OCI-LY3 (cell line): ENCODE data around the gene OR1K1.

Experiments
- H2AFZ ChIP-seq: fragments of 200-600, 300-600 bp; shearing (Covaris generic); 2 replicates; pipeline ENCODE4 v1.6.0; 2014; ENCODE audit warnings: antibody characterized with exemption, low read depth, low read length
- H3K27ac ChIP-seq: fragments of 200-600, 300-600 bp; sonication (generic); 2 replicates; pipeline ENCODE4 v1.5.1; 2014; ENCODE audit warnings: mild to moderate bottlenecking, low read length, moderate library complexity, mixed read lengths
- H3K27me3 ChIP-seq: fragments of 200-600, 300-600 bp; sonication (generic); 2 replicates; pipeline ENCODE4 v1.6.1; 2014; ENCODE audit warnings: low read depth, low read length, mixed read lengths
- H3K36me3 ChIP-seq: fragments of 200-600, 300-600 bp; sonication (generic); replicated peaks from 2 replicates; pipeline ENCODE3; 2014; ENCODE audit warnings: low read depth, low read length, mixed read lengths
- H3K4me1 ChIP-seq: fragments of 300-600, 200-600 bp; sonication (generic); 2 replicates; pipeline ENCODE4 v1.6.1; 2014; ENCODE audit warnings: low read length, mixed read lengths
- H3K4me2 ChIP-seq: fragments of 200-600, 300-600 bp; sonication (generic); 2 replicates; pipeline ENCODE4 v1.6.1; 2014; ENCODE audit warnings: low read length, mixed read lengths
- H3K4me3 ChIP-seq: fragments of 300-600, 200-600 bp; sonication (generic); 2 replicates; pipeline ENCODE4 v1.5.1; 2014; ENCODE audit warnings: antibody characterized with exemption, mild to moderate bottlenecking, low read length, moderate library complexity
- H3K79me2 ChIP-seq: fragments of 300-600, 200-600 bp; shearing (Covaris generic); 2 replicates; pipeline ENCODE4 v1.6.1; 2014; ENCODE audit warnings: mild to moderate bottlenecking, low read length, mixed read lengths
- H3K9ac ChIP-seq: fragments of 300-600, 200-600 bp; shearing (Covaris generic); 2 replicates; pipeline ENCODE4 v1.6.0; 2014; ENCODE audit warnings: mild to moderate bottlenecking, low read length, moderate library complexity
- H3K9me3 ChIP-seq: fragments of 200-600, 300-600 bp; shearing (Covaris generic); 2 replicates; pipeline ENCODE4 v1.6.1; 2014; ENCODE audit warnings: low read length, mixed read lengths; ENCODE audit not compliant: insufficient read depth
- H4K20me1 ChIP-seq: fragments of 200-600, 300-600 bp; sonication (generic); 2 replicates; pipeline ENCODE4 v1.6.1; 2016; ENCODE audit warnings: low read length, mixed read lengths; ENCODE audit not compliant: insufficient read depth
- EZH2phosphoT487 ChIP-seq: fragments of 200-600 bp; shearing (Covaris generic); IDR thresholded peaks from 2 replicates; pipeline ENCODE4 v1.6.1; 2018; ENCODE audit warnings: antibody characterized with exemption, mixed run types, low read depth
- TF ChIP-seq, protein P1 (sequence below): fragments of 200-600, 300-600 bp; sonication (generic); IDR thresholded peaks from 2 replicates; pipeline ENCODE4 v1.5.1; 2014; ENCODE audit warnings: antibody characterized with exemption, low read length, low read depth

OR1K1 gene

DNA sequence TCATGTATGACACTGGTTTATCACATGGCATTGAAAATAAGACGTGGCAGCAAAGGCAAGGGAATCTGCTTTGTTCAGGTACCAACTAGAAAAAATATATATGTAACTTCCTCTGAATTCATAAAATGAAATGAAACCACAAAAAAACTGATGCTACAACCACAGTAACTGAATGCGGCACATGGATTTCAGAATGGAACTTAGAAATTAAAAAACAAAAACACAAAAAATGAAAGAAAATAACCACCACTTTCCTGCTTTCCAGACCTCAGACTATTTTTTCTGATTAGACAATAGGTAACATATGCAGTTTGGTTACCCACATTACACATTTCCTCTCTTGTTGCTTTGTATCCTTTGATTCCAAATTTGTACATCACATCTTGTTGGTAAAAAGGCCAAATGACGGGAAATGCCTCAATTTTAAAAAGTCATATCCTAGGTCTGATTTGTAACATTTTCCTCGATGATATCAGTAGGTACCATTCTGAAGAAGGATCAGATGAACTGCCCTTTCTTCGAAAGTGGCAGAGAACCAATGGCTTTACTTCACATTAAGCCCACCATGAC, 46.5 kb downstream of the OR1K1 start:
- Histone ChIP-seq H3K27me3 (no peaks in the 10 kb centered on the region), H3K4me2 (no peak overlapping the region), H3K36me3 (peaks cover 41% of the 10 kb centered on the region), H3K4me3 (no peak overlapping the region), H2AFZ (no peak overlapping the region), H4K20me1 (no peaks in the 10 kb centered on the region), H3K9ac (no peak overlapping the region), H3K4me1 (no peaks in the 10 kb centered on the region), H3K79me2 (no peaks in the 10 kb centered on the region), H3K27ac (no peak overlapping the region), H3K9me3 (no peaks in the 10 kb centered on the region)
- TF ChIP-seq, protein P1, sequence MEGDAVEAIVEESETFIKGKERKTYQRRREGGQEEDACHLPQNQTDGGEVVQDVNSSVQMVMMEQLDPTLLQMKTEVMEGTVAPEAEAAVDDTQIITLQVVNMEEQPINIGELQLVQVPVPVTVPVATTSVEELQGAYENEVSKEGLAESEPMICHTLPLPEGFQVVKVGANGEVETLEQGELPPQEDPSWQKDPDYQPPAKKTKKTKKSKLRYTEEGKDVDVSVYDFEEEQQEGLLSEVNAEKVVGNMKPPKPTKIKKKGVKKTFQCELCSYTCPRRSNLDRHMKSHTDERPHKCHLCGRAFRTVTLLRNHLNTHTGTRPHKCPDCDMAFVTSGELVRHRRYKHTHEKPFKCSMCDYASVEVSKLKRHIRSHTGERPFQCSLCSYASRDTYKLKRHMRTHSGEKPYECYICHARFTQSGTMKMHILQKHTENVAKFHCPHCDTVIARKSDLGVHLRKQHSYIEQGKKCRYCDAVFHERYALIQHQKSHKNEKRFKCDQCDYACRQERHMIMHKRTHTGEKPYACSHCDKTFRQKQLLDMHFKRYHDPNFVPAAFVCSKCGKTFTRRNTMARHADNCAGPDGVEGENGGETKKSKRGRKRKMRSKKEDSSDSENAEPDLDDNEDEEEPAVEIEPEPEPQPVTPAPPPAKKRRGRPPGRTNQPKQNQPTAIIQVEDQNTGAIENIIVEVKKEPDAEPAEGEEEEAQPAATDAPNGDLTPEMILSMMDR, result no peak
- TF ChIP-seq EZH2phosphoT487, result no peak

DNA sequence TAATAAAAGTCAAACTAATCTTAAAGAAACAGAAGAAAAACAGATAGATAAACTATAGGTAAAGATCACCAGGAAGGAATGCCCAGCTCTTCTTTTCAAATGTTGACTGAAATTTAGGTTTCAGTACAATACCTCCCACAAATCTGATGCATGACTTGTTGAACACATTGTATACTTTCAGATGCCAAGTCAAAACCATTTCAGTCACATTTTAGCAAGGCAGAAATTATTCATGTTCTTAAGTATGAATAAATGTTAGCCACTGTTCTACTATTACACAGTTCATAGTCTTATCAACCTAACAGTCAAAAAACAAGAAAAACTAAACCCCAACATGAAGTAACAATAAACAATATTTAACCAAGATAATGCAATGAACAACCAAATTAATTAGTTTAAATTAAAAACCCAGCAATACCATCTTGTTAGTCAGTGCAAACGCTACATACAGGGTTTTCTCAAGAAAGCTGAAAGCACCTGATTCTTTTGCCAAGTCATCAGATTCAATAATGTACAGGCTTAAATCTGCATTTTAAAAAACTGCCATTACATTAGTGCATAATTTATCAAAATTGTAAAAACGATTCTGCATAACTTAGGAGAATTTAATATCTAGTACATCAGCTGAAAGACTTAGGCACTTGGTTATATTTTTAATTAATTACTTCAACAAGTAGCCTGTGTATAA, 48.5 kb downstream of the OR1K1 start:
- no peaks in the 10 kb centered on the region for H3K27me3 ChIP-seq
- H3K79me2 ChIP-seq, result no peaks in the 10 kb centered on the region
- no peak overlapping the region for H3K4me3 ChIP-seq
- H3K9ac ChIP-seq, result no peak overlapping the region
- no peaks in the 10 kb centered on the region for H3K9me3 ChIP-seq
- H3K4me1 ChIP-seq, result no peaks in the 10 kb centered on the region
- no peak overlapping the region for H3K27ac ChIP-seq
- TF ChIP-seq, protein P1, result no peak
- no peak for TF ChIP-seq EZH2phosphoT487
- no peaks in the 10 kb centered on the region for H4K20me1 ChIP-seq
- no peak overlapping the region for H2AFZ ChIP-seq
- H3K4me2 ChIP-seq, result no peak overlapping the region
- H3K36me3 ChIP-seq, result peaks cover 41% of the 10 kb centered on the region
